GM19238 (cell line): Measurements from ENCODE around the gene ZNF396.
A peak's percentile ranks its signal among the peaks of the same experiment; 100 is the strongest.

ENCODE experiments used
- DNase-seq: peaks from one replicate; pipeline ENCODE4 v3.0.0; 2011; ENCODE audit warnings: low spot score; ENCODE audit not compliant: insufficient read length

Gene ZNF396

GRCh38 chr18:35383136-35383535 lies 6.0 kb upstream of the ZNF396 start:
- DNase-seq = no peak

DNA sequence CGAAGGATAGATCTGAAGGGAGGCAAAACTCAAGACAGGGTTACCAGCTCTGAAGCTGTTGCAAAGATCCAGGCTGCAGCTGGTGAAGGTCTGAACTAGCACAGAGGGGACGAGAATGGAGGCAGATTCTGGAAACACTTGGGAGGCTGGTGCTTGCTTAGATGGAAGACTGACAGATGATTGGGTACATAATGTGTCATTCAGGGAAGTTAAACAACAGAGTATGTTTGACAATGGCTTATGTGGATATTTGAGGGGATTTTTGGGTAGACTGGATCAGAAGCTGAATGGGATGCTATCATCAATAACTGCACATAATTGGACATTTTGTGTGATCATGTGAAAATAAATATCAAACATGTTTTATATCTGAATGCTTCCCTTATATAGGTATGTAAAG lies 2.3 kb upstream of the ZNF396 start:
- DNase-seq = no peak

- DNase-seq = no peak
Observed at GRCh38 chr18:35378574-35378896, 1.4 kb upstream of the ZNF396 start.

GRCh38 chr18:35377875-35378573 lies 887 bp upstream of the ZNF396 start:
- DNase-seq = no peak

DNA sequence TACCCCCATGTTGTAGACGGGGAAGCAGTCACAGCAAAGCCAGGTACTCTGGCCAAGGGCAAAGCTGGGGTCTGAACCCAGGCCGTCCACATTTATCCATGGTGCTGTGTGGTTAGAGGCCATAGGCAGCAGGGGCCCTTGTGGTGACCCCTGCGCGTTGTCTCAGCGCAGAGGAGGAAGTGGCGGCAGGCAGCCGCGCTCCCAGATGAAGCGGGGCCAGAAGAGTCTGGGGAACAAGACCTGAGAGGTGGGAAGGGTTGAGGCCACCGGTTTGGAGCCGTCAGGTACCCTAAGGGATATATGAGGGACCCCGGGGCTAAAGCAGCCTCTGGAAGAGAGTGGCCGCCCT lies 770 bp downstream of the ZNF396 start:
- DNase-seq = peak; percentile 32

DNA sequence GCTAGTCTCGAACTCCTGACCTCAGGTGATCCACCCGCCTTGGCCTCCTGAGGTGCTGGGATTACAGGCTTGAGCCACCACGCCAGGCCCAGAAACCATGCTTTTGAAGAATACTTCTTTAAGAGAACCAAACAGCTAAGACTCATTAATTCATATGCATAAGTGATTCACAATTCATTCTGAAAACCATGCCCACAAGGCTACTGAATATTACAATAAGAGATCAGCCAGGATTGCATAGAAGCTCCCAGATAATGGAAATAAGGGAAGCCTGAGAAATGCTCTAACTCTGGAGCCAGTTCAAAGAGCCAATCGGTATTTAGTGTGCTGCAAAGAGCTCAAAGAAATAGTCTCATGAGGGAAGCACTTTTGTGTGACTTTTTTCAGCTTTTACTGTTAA lies 2.4 kb downstream of the ZNF396 start:
- no peak for DNase-seq

DNA sequence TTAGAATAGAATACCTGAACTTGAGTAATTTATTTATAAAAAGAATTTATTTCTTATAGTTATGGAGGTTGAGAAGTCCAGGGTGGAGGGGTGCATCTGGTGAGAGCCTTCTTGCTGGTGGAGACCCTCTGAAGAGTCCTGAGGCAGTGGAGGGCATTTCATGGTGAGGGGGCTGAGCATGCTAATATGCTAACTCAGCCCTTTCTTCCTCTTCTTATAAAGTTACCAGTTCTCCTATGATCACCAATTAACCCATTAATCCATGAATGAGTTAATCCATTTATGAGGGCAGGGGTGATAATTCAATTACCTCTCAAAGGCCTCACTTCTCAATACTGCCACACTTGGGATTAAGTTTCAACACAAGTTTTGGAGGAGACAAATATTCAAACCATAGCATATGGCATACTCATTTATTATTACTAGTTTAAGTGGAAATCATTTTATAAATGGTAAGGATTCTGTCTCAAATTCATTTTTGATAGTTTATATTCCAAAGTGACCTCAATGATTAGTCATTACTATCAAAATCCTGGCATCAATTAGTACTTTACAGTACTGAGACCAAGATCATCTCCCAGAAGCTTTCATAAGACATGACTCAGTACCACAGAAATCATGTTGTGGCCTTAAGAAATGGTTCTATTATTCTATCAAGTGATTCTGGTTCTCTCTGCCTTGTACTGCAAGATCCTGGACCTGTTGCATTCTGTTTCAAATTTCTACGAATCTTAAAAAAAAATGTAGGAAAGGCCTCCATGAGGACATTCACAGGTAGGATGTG lies 5.5 kb downstream of the ZNF396 start:
- no peak for DNase-seq

DNA sequence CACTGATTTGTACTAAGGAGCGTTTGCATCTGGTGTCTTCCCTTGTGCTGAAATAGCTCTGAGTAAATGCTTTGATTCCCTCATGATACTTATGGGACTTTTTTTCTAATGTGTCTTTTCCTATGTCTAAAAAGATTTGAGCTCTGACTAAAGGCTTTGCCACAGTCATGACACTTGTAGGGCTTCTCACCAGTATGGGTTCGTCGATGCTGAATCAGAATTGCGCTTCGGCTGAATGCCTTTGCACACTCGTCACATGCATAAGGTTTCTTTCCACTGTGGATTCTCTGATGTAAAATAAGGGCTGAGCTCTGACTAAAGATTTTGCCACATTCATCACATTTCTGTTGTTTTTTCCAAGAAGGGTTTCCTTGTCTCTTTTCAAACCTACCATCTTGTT lies 8.0 kb downstream of the ZNF396 start:
- no peak for DNase-seq

DNA sequence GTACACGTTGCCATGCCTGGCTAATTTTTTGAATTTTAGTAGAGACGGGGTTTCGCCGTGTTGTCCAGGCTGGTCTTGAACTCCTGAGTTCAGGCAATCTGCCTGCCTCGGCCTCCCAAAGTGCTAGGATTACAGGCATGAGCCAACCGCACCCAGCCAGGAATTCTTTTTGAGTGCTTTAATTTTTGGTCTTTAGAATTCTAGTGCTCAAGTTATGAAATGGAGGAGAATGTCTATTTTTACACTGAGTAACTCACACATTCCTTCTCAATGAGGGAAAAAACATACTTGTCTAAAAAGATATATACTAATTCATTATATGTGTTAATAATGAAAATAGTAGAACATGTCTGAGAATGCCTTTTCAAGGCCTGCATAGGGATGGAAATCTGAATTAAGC lies 8.5 kb downstream of the ZNF396 start:
- no peak for DNase-seq

GRCh38 chr18:35362531-35362930 lies 14.6 kb downstream of the ZNF396 start:
- DNase-seq = no peak

DNA sequence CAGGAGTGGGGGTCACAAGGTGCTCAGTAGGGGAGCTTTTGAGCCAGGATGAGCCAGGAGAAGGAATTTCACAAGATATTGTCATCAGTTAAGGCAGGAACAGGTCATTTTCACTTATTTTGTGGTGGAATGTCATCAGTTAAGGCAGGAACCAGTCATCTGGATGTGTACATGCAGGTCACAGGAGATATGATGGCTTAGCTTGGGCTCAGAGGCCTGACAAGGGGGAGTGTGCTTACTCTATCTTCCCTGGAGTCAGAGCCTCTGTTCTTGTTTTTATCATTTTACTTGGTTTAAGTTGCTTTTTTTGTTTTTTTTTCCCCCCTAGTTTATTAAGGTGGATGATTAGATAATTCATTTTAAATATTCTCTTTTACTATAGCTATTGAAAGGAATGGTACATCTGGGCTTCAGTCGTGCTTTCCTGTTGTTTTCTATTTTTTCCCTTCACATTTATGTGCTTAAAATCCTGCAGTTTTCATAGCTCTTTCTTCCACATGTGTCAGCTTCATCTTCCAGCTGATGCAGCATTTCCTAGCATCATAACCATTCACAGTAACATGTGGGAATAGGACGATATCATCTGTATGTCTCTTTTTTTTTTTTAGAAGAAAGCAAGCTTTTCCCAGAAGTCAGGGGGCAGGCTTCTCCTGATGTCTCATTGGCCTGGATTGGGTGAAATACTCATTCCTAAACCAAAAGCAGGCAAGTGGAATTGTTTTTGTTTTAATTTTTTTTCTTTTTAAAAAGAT lies 15.4 kb downstream of the ZNF396 start:
- DNase-seq = no peak

GRCh38 chr18:35355140-35355618 lies 22.0 kb downstream of the ZNF396 start:
- peak; percentile 35 for DNase-seq

- DNase-seq = no peak
Observed at GRCh38 chr18:35352778-35353177, 24.4 kb downstream of the ZNF396 start.

- DNase-seq = no peak
Observed at GRCh38 chr18:35352283-35352682, 24.9 kb downstream of the ZNF396 start.

- no peak for DNase-seq
Observed at GRCh38 chr18:35348001-35348400, 29.1 kb downstream of the ZNF396 start.

DNA sequence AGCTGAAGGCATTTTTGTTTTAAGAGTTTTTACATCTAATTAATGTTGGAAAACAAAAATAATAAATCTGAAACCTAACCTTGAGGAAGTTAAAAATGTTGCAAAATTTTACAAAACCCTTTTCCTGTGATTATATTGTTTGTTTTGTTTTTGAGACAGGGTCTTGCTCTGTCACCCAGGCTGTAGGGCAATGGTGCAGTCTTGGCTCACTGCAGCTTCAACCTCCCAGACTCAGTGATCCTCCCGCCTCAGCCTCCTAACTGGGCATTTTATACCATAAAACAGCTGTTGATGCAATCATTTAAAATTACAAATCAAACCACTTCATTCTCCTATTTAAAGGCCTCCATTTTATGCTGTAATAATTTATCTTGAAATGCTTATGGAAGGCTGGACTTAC lies 31.2 kb downstream of the ZNF396 start:
- no peak for DNase-seq

DNA sequence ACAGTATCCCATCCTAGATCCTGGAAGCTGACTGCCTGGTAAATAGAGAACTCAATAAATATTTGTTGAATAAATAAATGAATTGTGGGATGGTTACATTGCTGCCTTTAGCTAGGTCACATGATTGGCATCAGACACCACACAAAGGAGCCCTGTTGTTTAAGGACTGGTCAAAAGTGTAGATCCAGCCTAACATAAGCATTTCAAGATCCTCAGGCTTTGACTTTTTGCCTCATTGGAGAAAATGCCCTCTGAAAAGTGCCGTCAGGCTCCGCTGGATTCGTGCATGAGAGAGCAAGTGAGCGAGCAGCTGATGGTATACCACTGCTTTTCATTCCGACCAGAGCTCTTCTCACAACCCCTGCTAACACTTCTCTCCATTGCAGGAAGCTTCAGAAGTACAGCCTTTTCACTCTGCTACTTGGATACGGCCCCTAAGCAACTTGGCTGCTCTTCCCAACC lies 31.6 kb downstream of the ZNF396 start:
- peak; percentile 10 for DNase-seq

DNA sequence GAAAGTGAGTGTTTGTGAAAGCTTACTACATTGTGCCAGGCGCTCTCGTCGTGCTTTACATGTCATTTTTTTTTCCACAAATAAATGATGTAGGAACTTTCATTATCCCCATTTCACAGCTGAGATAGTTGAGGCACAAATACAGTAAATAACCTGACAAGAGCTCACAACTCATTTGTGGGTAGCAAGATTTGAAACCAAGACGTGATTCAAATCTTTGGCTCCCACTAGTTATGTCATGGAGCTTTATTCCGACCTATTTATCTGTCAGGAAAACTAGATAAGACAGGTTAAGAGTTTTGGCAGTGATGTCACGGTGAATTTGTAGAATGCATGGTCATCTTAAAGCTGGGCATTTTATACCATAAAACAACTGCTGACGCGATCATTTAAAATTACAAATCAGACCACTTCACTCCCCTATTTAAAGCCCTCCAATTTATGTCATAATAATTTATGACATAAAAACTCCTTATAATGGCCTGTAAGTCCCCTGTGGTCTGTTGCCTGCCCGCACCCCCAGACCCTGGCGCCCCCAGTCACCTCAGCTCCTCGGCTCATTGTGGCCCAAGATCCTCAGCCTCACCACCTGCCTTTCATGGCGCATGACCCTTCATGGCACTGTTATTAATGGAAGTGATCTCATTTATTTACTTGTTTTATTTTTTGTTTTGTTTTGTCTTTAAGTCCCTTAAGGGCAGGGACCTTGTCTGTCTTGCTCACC lies 32.2 kb downstream of the ZNF396 start:
- DNase-seq = no peak

- DNase-seq = peak; percentile 91
Observed at GRCh38 chr18:35343936-35344735, 33.0 kb downstream of the ZNF396 start, which contains the start of gene ZNF24. ZNF24 (minus strand) TSS chr18:35344420; CDS start chr18:35340650, 3,770 bp downstream.

- no peak for DNase-seq
Observed at GRCh38 chr18:35343488-35343935, 33.6 kb downstream of the ZNF396 start.

DNA sequence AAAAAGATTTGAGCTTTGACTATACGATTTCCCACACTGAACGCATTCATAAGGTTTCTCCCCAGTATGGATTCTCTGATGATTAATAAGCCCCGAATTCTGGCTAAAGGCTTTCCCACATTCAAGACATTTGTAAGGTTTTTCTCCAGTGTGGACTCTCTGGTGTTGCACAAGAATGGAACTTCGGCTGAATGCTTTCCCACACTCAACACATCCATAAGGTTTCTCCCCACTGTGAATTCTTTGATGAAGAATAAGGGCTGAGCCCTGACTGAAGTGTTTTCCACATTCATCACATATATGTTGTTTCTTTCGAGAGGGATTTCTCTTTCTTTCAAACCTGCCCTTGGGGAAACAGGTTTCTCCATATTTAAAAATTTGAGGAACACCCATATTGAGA lies 39.9 kb downstream of the ZNF396 start:
- DNase-seq = no peak
